Calu3 (cell line): Measurements from ENCODE around the gene RP2. TPM values are rescaled to one million over a fixed set of nuclear protein-coding genes. Genes with fewer than 3 reads are reported as not detected.

Experiments
- BruUV-seq: library from RNA; stranded (reverse); fragments of 400-500 nt; replicated peaks from 2 replicates; lab custom pipeline; 2021; lab: Mats Ljungman, UMichigan
- CTCF ChIA-PET: fragments of 300-600 bp; sonication (Branson Sonifier 250); formaldehyde crosslinking; loops from one replicate; lab custom pipeline; 2022; ENCODE audit warnings: antibody characterized with exemption; lab: Charles Lee
- DNase-seq: peaks from one replicate; pipeline ENCODE4 v3.0.0; 2022
- H3K27ac Mint-ChIP-seq: one replicate; pipeline ENCODE4 v1.8.0; 2022; ENCODE audit warnings: mixed read lengths; ENCODE audit not compliant: unreplicated experiment
- H3K27me3 Mint-ChIP-seq: one replicate; pipeline ENCODE4 v1.8.0; 2022; ENCODE audit warnings: mixed read lengths; ENCODE audit not compliant: unreplicated experiment
- H3K36me3 Mint-ChIP-seq: one replicate; pipeline ENCODE4 v1.8.0; 2022; ENCODE audit warnings: mild to moderate bottlenecking, moderate library complexity, mixed read lengths; ENCODE audit not compliant: insufficient read depth, unreplicated experiment
- H3K4me1 Mint-ChIP-seq: one replicate; pipeline ENCODE4 v1.8.0; 2022; ENCODE audit warnings: mild to moderate bottlenecking, low read depth, mixed read lengths; ENCODE audit not compliant: unreplicated experiment
- H3K4me3 Mint-ChIP-seq: one replicate; pipeline ENCODE4 v1.8.0; 2022; ENCODE audit warnings: mild to moderate bottlenecking, low read depth, moderate library complexity, mixed read lengths; ENCODE audit not compliant: unreplicated experiment
- H3K9me3 Mint-ChIP-seq: one replicate; pipeline ENCODE4 v1.8.0; 2022; ENCODE audit warnings: low read depth, mixed read lengths; ENCODE audit not compliant: unreplicated experiment
- CTCF ChIP-seq: fragments of 200-600 bp; IDR thresholded peaks from one replicate; pipeline ENCODE4 v1.8.0; 2022; ENCODE audit warnings: antibody characterized with exemption; ENCODE audit not compliant: unreplicated experiment
- intact Hi-C: fragments of 100-400 bp; cut with micrococcal nuclease; formaldehyde crosslinking; loops from one replicate; pipeline ENCODE4 v1.10.0; 2022; ENCODE audit not compliant: unreplicated experiment
- total RNA-seq: library from RNA; stranded (reverse); gene quantifications from 2 replicates; pipeline ENCODE4 v1.2.3, GENCODE V29; 2022

RP2 gene
- total RNA-seq, 1 experiment from 2014 or later: 25.5 TPM

GRCh38 chrX:46910415-46910814 lies 73.6 kb downstream of the RP2 start:
- DNase-seq: no peak
- Mint-ChIP-seq H3K4me3 (no peak overlapping the region), H3K36me3 (peaks cover 21% of the 10 kb centered on the region), H3K4me1 (peaks cover 13% of the 10 kb centered on the region), H3K9me3 (no peaks in the 10 kb centered on the region), H3K27ac (no peak overlapping the region), H3K27me3 (no peaks in the 10 kb centered on the region)
- CTCF ChIA-PET: interaction anchor here (0.8 kb wide), 1 partner anchor 69 kb away, joined by 4 read pairs; no protein-coding TSS in a partner anchor
- BruUV-seq: no TSS peak
- intact Hi-C loops: loop anchor here (5.0 kb wide), 1 partner anchor 67 kb away; no protein-coding TSS in a partner anchor
- no peak for TF ChIP-seq CTCF

GRCh38 chrX:46912098-46912602 lies 75.3 kb downstream of the RP2 start, which contains the start of gene JADE3:
Gene JADE3 (plus strand): TSS chrX:46912421. CDS start chrX:46984895, 72,474 bp downstream.
- peak within 1 kb of the TSS; percentile 77 for H3K4me3 Mint-ChIP-seq
- peak within 1 kb of the TSS; percentile 44 for H3K27ac Mint-ChIP-seq
- peaks cover 21% of the 10 kb centered on the region for H3K36me3 Mint-ChIP-seq
- H3K4me1 Mint-ChIP-seq: peaks cover 13% of the 10 kb centered on the region
- TF ChIP-seq CTCF: no peak
- intact Hi-C loops: loop anchor here (5.0 kb wide), 1 partner anchor 65 kb away; no protein-coding TSS in a partner anchor
- CTCF ChIA-PET: interaction anchor here (0.5 kb wide), 1 partner anchor 23 kb away, joined by 3 read pairs; no protein-coding TSS in a partner anchor
- no TSS peak for BruUV-seq
- no peaks in the 10 kb centered on the region for H3K9me3 Mint-ChIP-seq
- H3K27me3 Mint-ChIP-seq: no peaks in the 10 kb centered on the region
- peak; percentile 81 for DNase-seq

- Mint-ChIP-seq H3K4me1 (peaks cover 13% of the 10 kb centered on the region), H3K4me3 (peak overlapping the region; percentile 77), H3K36me3 (peaks cover 21% of the 10 kb centered on the region), H3K27ac (peak overlapping the region; percentile 44), H3K27me3 (no peaks in the 10 kb centered on the region), H3K9me3 (no peaks in the 10 kb centered on the region)
- intact Hi-C loops: loop anchor here (5.0 kb wide), 1 partner anchor 64 kb away; no protein-coding TSS in a partner anchor
- BruUV-seq: no TSS peak
- DNase-seq: peak; percentile 74
- peak; percentile 28 for TF ChIP-seq CTCF
- CTCF ChIA-PET: interaction anchor here (0.5 to 1.3 kb wide), 2 partner anchors 9 to 23 kb away, joined by 3 to 5 read pairs; no protein-coding TSS in a partner anchor
These were observed 76.0 kb downstream of the RP2 start for GRCh38 chrX:46912603-46913491.

- H3K36me3 Mint-ChIP-seq: peaks cover 21% of the 10 kb centered on the region
- H3K4me3 Mint-ChIP-seq: peak overlapping the region; percentile 77
- peak; percentile 5 for DNase-seq
- no peak overlapping the region for H3K27ac Mint-ChIP-seq
- BruUV-seq: TSS peak; percentile 42
- intact Hi-C loops: loop anchor here (5.0 kb wide), 1 partner anchor 64 kb away; no protein-coding TSS in a partner anchor
- no peak for TF ChIP-seq CTCF
- CTCF ChIA-PET: interaction anchor here (1.3 kb wide), 1 partner anchor 10 kb away, joined by 5 read pairs; no protein-coding TSS in a partner anchor
- no peaks in the 10 kb centered on the region for H3K9me3 Mint-ChIP-seq
- peaks cover 13% of the 10 kb centered on the region for H3K4me1 Mint-ChIP-seq
- H3K27me3 Mint-ChIP-seq: no peaks in the 10 kb centered on the region
These were observed 76.8 kb downstream of the RP2 start for GRCh38 chrX:46913667-46914066.
